Fibroblast of pulmonary artery (primary cell): ENCODE measurements around the gene SOCS6.
"Not testable (repeated sequence)": the region's sequence is repeated elsewhere in the genome, so short reads cannot be mapped to it uniquely, and the experiment has no call there.

Experiments used
- DNase-seq: peaks from one replicate; pipeline ENCODE4 v3.0.0-alpha.2; 2010; ENCODE audit warnings: low read depth
- H3K4me3 ChIP-seq: replicated peaks from 2 replicates; pipeline ENCODE4 v1.5.1; 2011; ENCODE audit warnings: low read depth, mild to moderate bottlenecking, control low read depth, low read length, moderate library complexity
- TF ChIP-seq, protein P1 (sequence below): IDR thresholded peaks from 2 replicates; pipeline ENCODE4 v1.5.1; 2011; ENCODE audit warnings: mild to moderate bottlenecking, control low read depth, low read length, inconsistent platforms; ENCODE audit errors: missing control alignments

The SOCS6 gene

DNA sequence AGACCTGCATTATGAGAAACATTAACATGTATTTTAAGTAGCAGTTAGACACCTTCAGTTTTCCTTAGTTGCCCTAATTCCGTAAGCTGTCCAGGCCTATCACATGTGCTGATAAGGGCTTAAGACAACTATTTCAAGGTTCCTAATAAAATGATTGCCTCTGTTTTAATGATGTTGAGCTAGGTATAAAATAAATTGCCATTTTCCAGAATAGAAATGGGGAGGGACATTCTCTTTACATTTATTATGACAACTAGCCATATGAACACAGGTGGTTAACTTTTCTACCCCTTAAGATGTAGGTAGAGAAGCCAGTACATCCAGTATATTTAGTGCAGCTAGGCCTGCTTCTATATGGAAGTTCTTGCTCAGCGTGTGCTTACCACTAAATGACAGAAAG lies 65.9 kb downstream of the SOCS6 start:
- no peak overlapping the region for H3K4me3 ChIP-seq
- no peak for DNase-seq
- TF ChIP-seq, protein P1, sequence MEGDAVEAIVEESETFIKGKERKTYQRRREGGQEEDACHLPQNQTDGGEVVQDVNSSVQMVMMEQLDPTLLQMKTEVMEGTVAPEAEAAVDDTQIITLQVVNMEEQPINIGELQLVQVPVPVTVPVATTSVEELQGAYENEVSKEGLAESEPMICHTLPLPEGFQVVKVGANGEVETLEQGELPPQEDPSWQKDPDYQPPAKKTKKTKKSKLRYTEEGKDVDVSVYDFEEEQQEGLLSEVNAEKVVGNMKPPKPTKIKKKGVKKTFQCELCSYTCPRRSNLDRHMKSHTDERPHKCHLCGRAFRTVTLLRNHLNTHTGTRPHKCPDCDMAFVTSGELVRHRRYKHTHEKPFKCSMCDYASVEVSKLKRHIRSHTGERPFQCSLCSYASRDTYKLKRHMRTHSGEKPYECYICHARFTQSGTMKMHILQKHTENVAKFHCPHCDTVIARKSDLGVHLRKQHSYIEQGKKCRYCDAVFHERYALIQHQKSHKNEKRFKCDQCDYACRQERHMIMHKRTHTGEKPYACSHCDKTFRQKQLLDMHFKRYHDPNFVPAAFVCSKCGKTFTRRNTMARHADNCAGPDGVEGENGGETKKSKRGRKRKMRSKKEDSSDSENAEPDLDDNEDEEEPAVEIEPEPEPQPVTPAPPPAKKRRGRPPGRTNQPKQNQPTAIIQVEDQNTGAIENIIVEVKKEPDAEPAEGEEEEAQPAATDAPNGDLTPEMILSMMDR: no peak

DNA sequence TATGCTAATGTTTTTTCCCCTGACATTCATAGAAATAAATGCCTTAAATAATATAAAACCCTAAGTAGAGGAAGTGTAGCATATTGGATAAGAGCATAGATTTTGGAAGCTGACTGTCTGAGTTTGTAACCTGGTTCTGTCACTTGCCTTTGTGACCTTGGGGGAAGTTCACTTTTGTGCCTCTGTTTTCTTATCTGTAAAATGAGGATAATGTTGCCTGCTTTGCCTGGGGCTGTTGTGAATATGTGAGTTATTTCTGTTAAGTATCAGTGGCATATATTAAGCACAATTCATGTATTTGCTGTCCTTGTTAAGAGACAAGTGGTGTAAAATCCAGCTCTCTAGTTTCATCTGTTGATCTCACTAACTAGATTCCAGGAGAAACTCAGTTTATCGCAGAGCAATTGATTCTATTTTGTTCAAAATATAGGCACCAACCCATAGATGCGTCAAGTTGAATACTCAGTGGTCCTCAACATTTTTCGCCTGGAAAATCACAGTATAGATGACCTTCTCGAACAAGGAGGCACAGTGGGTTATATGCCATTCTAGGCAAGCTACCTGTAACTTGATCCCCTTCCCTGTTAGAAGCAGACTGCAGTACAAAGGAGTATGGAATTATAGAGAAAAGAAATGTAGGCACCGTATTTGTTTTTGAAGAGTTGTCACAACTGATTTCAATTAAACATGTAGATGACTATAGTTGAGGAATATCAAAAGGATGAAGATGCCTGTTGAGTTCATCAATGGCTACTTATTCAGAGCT lies 67.0 kb downstream of the SOCS6 start:
- no peak for DNase-seq
- TF ChIP-seq, protein P1: no peak

DNA sequence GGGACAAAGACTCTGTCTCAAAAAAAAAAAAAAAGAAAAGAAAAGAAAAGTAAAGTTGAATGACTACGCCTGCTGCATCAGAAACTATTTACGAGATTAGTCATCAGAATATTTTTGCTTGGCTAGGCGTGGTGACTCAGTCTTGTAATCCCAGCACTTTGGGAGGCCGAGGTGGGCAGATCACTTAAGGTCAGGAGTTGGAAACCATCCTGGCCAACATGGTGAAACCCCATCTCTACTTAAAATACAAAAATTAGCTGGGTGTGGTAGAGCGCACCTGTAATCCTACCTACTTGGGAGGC lies 69.2 kb downstream of the SOCS6 start:
- not testable (repeated sequence) for H3K4me3 ChIP-seq
- peak; percentile 82 for DNase-seq

More for the DNA sequence above, 67.0 kb downstream of the SOCS6 start:
- H3K4me3 ChIP-seq: no peak overlapping the region

DNA sequence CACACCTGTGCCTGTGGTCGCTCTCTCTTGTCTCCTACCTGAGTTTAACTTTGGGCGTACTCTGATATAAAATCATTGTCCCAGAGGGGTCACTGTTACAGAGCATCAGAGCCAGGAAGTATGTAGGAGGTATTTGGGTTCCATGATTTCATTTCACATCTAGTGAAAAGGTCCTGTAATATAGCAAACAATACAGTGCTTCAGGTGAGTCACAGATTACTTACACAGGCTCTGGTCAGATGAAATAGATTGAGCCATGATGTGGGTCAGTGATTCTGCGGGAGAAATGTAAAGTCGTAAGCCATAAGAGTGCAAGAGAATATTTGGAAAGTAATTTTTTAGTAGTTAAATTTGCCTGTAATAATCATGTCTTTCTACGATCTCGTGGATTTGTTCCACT lies 70.2 kb downstream of the SOCS6 start:
- no peak for DNase-seq
- no peak overlapping the region for H3K4me3 ChIP-seq
- TF ChIP-seq, protein P1: no peak

DNA sequence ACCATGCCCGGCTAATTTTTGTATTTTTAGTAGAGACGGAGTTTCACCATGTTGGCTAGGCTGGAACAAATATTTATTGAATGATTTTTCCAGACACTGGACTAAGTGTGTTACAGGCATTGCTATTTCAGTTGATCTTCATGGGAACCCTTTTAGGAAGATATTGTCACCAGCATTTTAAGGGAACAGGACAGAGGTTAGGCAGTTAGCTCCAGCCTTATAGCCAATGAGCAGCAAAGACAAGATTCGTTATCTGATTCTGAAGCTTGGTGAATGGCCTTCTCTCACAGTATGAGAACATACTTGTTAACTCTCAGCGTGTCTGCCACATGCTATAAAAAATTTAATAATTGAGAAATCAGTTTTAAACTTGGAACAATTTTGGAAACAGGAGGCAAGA lies 73.4 kb downstream of the SOCS6 start:
- DNase-seq: no peak
- TF ChIP-seq, protein P1: no peak
- H3K4me3 ChIP-seq: no peak overlapping the region

DNA sequence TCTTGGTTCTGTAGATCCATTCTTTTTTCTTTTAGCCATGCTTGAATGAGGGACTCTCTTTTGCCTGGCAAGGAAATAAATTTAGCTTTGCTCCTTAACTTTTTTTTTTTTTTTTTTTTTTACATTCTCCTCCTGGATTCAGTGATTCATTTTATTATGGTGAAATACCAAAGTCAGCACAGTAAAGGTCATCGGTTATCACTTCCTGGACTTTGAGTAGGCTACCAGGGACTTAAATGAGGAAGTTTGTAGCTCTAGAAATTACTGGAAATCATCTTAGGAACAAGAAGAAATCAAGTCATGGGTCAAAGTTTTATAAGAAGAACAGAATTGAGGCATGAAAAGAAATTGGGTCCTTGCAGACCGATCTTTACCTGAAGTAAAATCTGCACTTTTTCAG lies 75.0 kb downstream of the SOCS6 start:
- peak; percentile 67 for DNase-seq

DNA sequence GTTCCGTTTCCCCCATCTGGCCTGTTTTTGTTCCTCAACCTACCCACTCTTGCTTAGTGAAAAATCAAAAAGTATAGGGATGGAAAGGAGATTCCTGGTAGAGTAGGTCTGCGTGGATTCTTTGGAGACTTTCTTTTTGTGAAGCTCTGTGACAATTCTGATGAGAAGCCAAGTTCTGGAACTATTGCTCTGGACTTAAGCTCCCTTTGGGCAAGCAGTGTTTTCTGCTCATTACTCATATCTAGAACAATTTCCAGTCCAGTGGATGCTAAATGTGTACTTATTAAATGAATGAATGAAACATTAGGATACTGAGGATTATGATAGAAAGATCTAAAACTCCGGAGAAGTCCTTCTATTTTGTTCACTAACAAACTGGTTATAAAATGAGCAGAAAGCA lies 76.5 kb downstream of the SOCS6 start:
- TF ChIP-seq, protein P1: no peak
- DNase-seq: no peak
- H3K4me3 ChIP-seq: no peak overlapping the region

More for the DNA sequence above, 75.0 kb downstream of the SOCS6 start:
- TF ChIP-seq, protein P1: no peak
- no peak overlapping the region for H3K4me3 ChIP-seq

DNA sequence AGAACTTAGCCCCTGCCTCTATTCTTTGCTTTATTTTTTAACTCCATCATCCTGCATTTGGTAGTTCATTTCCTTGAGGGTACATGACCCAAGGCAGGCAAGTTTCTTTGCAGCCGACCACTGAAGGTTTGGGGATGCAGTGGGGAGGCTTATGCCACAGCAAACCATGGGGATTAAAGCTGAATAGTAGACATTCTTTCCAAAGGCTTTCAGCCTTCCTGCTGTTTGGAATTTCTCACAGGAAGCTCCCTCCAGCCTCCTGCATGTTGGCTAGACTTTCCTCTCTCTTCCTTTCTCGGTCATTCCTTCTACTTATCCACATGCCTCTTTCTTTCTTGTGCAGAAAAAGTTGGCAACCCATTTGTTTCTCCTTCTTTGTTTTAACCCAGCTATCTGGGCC lies 77.3 kb downstream of the SOCS6 start:
- no peak for DNase-seq
- TF ChIP-seq, protein P1: no peak
- H3K4me3 ChIP-seq: no peak overlapping the region
